ENCODE results near the gene MTMR10. TPM values are rescaled to one million over a fixed set of nuclear protein-coding genes. Genes with fewer than 3 reads are reported as not detected.
A peak's percentile ranks its signal among the peaks of the same experiment; 100 is the strongest.

MTMR10 gene
- total and polyA plus RNA-seq, 2 experiments from 2014 or later, result 7.2 to 8.1 TPM

DNA sequence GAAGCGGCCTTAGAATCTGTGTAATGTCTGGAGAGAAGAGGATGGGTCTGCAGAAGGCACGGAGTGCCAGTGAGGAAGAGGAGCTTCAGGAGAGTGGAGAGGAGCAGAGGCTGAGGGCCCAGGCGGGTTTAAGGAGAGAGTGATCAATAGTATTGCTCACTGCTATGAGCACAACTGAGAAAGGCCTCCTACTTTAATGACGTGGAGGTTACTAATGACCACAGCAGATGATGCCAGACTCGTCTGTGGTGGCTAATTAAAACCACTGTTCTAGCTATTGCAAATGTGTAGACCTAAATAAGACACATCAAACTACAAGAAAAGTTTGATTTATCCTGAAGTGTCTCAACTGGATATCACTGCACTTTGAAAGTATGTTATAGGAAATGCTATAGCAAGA, 33.2 kb downstream of the MTMR10 start:
- no peaks in the 10 kb centered on the region for H3K9me2 ChIP-seq (ENCODE audit: insufficient read depth)
- H3K9me3 ChIP-seq (ENCODE audit: low read depth), result no peaks in the 10 kb centered on the region
- no peak overlapping the region for H3K9ac ChIP-seq
- H4K20me1 ChIP-seq (ENCODE audit: insufficient read depth), result no peaks in the 10 kb centered on the region
- DNase-seq, result peak; percentile 57
- no peak overlapping the region for H2AFZ ChIP-seq
- H3K4me3 ChIP-seq, result no peak overlapping the region
- H3K79me2 ChIP-seq (ENCODE audit: insufficient read depth), result no peaks in the 10 kb centered on the region
- no peak overlapping the region for H3K4me2 ChIP-seq (ENCODE audit: unreplicated experiment)
- TF ChIP-seq EZH2phosphoT487 (IDR thresholded peaks at IDR 0.05; ENCODE audit: insufficient read depth, low read depth) (no peak), EZH2 (IDR thresholded peaks at IDR 0.05; ENCODE audit: insufficient read depth, poor library complexity, severe bottlenecking) (no peak)
- H3F3A ChIP-seq (ENCODE audit: insufficient read depth), result peaks cover 13% of the 10 kb centered on the region
- 50 to 53% methylated on average over 5 of the region's 5 CpGs for WGBS, 2 experiments (ENCODE audit: low coverage in 1 of 2, low lambda C conversion rate in 2 of 2, missing lambda C conversion rate in 2 of 2)
- in situ Hi-C loops (cut with MboI), result no loop called here
- no peaks in the 10 kb centered on the region for H3K27me3 ChIP-seq (replicated peaks; ENCODE audit: insufficient read depth)
- no peak overlapping the region for H3K27ac ChIP-seq
- H3K4me1 ChIP-seq (ENCODE audit: insufficient read depth), result peaks cover 15% of the 10 kb centered on the region
- H3K36me3 ChIP-seq (ENCODE audit: low read depth), result peaks cover 18% of the 10 kb centered on the region; the same call in 1 of the 2 replicates

DNA sequence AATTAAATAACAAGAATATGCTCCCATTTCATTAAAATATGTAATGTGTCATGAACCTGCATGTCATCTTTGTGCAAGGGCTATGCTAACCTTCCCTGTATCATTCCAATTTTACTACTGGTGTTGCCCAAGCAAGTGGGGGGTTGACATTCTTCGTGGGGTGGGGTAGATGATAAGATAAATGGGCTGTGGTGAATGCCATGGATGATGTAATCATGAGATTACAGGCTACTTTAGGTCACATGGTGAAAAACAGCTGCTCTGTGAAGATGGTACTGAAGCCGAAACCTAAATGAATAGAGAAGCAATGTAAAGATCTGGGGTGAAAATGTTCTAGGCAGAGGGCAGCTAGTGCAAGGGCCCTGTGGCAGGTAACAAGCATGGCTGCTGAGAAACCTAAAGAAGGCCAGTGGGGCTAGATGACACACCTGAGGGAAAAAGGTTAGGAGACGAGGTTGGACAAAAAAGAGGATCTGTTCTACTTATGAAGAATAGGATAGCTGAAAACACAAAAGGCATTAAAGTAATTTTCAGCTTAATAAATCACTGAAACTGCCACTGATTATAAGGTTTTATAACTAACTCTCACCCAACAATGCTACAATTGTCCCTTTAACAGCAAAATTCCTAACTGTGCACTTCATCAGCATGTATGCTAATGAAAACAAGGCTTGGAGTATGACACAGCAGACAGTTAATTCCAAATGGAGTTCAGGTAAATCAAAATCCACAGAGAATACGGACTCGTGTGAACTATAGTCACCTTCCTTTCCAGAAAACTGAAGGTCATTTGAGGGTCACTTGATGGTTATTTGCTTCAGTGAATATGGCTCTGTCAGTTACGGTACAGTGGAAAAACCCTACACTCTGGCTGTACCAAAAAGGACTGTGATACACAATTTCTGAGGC, 35.0 kb downstream of the MTMR10 start:
- no peaks in the 10 kb centered on the region for H4K20me1 ChIP-seq (ENCODE audit: insufficient read depth)
- peaks cover 16% of the 10 kb centered on the region for H3K4me1 ChIP-seq (ENCODE audit: insufficient read depth)
- TF ChIP-seq EZH2phosphoT487 (IDR thresholded peaks at IDR 0.05; ENCODE audit: insufficient read depth, low read depth), result no peak
- TF ChIP-seq EZH2 (IDR thresholded peaks at IDR 0.05; ENCODE audit: insufficient read depth, poor library complexity, severe bottlenecking), result no peak
- no peaks in the 10 kb centered on the region for H3K9me3 ChIP-seq (ENCODE audit: low read depth)
- no peaks in the 10 kb centered on the region for H3K79me2 ChIP-seq (ENCODE audit: insufficient read depth)
- H3K27me3 ChIP-seq (replicated peaks; ENCODE audit: insufficient read depth), result no peaks in the 10 kb centered on the region
- in situ Hi-C loops (cut with MboI), result no loop called here
- peaks cover 29% of the 10 kb centered on the region for H3K36me3 ChIP-seq (ENCODE audit: low read depth)
- no peak overlapping the region for H3K9ac ChIP-seq
- no peak overlapping the region for H2AFZ ChIP-seq
- no peak overlapping the region for H3K4me3 ChIP-seq
- WGBS, 2 experiments (ENCODE audit: low coverage in 1 of 2, low lambda C conversion rate in 2 of 2, missing lambda C conversion rate in 2 of 2), result 90 to 93% methylated on average over 6 of the region's 6 CpGs
- H3F3A ChIP-seq (ENCODE audit: insufficient read depth), result peaks cover 13% of the 10 kb centered on the region
- no peak overlapping the region for H3K4me2 ChIP-seq (ENCODE audit: unreplicated experiment)
- H3K27ac ChIP-seq, result no peak overlapping the region
- DNase-seq, result peak; percentile 4
- no peaks in the 10 kb centered on the region for H3K9me2 ChIP-seq (ENCODE audit: insufficient read depth)

DNA sequence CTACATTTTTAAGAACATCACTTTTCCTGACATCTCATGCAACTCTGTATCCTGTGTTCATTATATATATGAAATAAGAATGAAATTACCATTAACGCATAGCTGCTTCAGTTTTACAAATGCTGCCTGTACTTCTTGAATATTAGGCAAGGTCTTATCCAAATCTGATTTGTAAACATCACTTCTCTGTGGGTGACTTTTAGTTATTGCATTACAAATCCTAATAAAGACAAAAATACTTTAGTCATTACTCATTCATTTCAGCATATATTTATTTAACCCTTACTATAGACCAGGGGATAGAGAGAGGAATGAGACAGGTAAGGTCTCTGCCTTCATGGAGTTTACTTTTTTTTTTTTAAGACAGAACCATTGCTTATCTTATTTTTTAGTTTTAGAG, 36.8 kb downstream of the MTMR10 start:
- Histone ChIP-seq H3K9me2 (ENCODE audit: insufficient read depth) (no peaks in the 10 kb centered on the region), H3K9ac (no peak overlapping the region), H3K27ac (peak overlapping the region; percentile 73), H3K4me1 (ENCODE audit: insufficient read depth) (peaks cover 16% of the 10 kb centered on the region), H3K9me3 (ENCODE audit: low read depth) (no peaks in the 10 kb centered on the region), H3K79me2 (ENCODE audit: insufficient read depth) (no peaks in the 10 kb centered on the region), H3F3A (ENCODE audit: insufficient read depth) (peaks cover 13% of the 10 kb centered on the region), H3K4me3 (no peak overlapping the region), H2AFZ (no peak overlapping the region), H3K27me3 (replicated peaks; ENCODE audit: insufficient read depth) (no peaks in the 10 kb centered on the region), H3K4me2 (ENCODE audit: unreplicated experiment) (peak overlapping the region; percentile 7), H3K36me3 (ENCODE audit: low read depth) (peaks cover 38% of the 10 kb centered on the region), H4K20me1 (ENCODE audit: insufficient read depth) (no peaks in the 10 kb centered on the region)
- 83 to 98% methylated on average over 1 of the region's 1 CpG for WGBS, 2 experiments (ENCODE audit: low coverage in 1 of 2, low lambda C conversion rate in 2 of 2, missing lambda C conversion rate in 2 of 2)
- DNase-seq, result peak; percentile 9
- in situ Hi-C loops (cut with MboI), result no loop called here
- TF ChIP-seq EZH2 (IDR thresholded peaks at IDR 0.05; ENCODE audit: insufficient read depth, poor library complexity, severe bottlenecking), result no peak
- no peak for TF ChIP-seq EZH2phosphoT487 (IDR thresholded peaks at IDR 0.05; ENCODE audit: insufficient read depth, low read depth)

DNA sequence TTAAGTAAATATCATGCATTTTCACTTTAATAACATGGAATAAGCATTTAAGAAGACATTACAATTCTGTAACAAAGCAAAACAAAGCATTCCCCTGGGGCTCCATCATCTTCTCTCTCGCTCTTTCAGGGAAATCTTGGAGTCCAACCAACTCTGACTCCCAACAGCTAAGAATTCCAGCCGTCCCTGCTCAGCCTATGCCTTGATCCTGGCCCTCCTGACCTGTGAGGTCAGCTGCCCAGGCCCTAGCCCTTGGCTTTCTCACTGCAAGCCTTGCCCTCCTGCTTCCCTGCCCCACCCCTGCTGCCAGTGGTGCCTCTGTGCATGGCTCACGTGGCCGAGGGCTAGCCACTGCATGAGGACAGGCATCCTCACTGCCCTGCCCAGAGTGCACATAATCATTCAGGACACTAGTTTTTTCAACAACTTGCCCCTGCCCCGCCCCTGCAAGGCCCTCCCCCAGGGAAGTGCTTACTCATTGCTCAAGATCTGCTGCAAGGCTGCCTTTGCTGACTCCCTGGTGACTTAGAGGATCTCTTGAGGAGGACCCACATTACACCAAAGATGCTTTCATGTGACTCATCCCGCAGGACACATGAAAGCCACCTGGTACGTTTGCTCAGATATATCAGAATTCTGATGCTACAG, 37.6 kb downstream of the MTMR10 start:
- Histone ChIP-seq H3K4me2 (ENCODE audit: unreplicated experiment) (peak overlapping the region; percentile 23), H3K4me3 (no peak overlapping the region), H3K27me3 (replicated peaks; ENCODE audit: insufficient read depth) (no peaks in the 10 kb centered on the region), H2AFZ (no peak overlapping the region), H3K9me3 (ENCODE audit: low read depth) (no peaks in the 10 kb centered on the region), H3K4me1 (ENCODE audit: insufficient read depth) (peaks cover 16% of the 10 kb centered on the region), H3K79me2 (ENCODE audit: insufficient read depth) (no peaks in the 10 kb centered on the region), H3K27ac (peak overlapping the region; percentile 73), H3K9ac (0 out of 2 replicates have a peak overlapping the region, but pooled peaks have one; percentile 19), H3K36me3 (ENCODE audit: low read depth) (peaks cover 46% of the 10 kb centered on the region), H3F3A (ENCODE audit: insufficient read depth) (peaks cover 13% of the 10 kb centered on the region), H4K20me1 (ENCODE audit: insufficient read depth) (no peaks in the 10 kb centered on the region), H3K9me2 (ENCODE audit: insufficient read depth) (no peaks in the 10 kb centered on the region)
- TF ChIP-seq EZH2 (IDR thresholded peaks at IDR 0.05; ENCODE audit: insufficient read depth, poor library complexity, severe bottlenecking) (no peak), EZH2phosphoT487 (IDR thresholded peaks at IDR 0.05; ENCODE audit: insufficient read depth, low read depth) (no peak)
- in situ Hi-C loops (cut with MboI), result no loop called here
- 16 to 21% methylated on average over 7 of the region's 7 CpGs for WGBS, 2 experiments (ENCODE audit: low coverage in 1 of 2, low lambda C conversion rate in 2 of 2, missing lambda C conversion rate in 2 of 2)
- DNase-seq, result peak; percentile 97
